ENCODE measurements around the gene THSD4. TPM values are rescaled to one million over a fixed set of nuclear protein-coding genes. Genes with fewer than 3 reads are reported as not detected.

The THSD4 gene
- total and polyA plus RNA-seq, 5 donors from 2014 or later = not detected

DNA sequence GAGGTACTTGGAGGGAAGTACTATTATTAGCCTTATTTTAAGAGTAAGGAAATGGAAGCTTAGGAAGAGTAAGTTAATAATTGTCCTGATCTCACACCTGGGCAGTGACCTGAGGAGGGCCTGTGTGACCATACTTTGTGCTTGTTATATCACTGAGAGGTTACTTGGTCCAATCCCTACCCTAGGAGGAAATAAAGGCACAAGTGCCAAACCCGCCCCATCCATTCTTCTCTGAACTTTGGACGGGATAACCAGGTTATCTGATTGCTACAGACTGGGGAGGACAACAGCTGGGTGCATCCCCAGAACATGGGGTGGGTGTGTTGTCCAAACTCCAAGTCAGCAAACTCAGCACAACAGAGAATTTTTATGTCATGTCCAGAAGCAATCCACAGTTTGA is 617.4 kb downstream of the THSD4 start:
- DNase-seq (no peak), ATAC-seq (ENCODE audit: low read depth in 2 of 2) (no peak)
- Histone ChIP-seq H3K27me3 (ENCODE audit: control insufficient read depth, insufficient read depth, low read length) (no peaks in the 10 kb centered on the region), H3K36me3 (ENCODE audit: control insufficient read depth, insufficient read depth, low read length) (no peaks in the 10 kb centered on the region), H3K4me1 (ENCODE audit: control insufficient read depth, insufficient read depth, low read length, poor library complexity, severe bottlenecking) (no peaks in the 10 kb centered on the region), H3K4me3 (ENCODE audit: low read depth, low read length) (no peak overlapping the region), H3K9me3 (ENCODE audit: control insufficient read depth in 2 of 2, low read length in 2 of 2) (no peaks in the 10 kb centered on the region), H3K27ac (ENCODE audit: insufficient read depth, low read length, poor library complexity, severe bottlenecking) (no peak overlapping the region)
- H3K4me3 Mint-ChIP-seq = no peak overlapping the region
- no peaks in the 10 kb centered on the region for H3K27me3 Mint-ChIP-seq
- H3K36me3 Mint-ChIP-seq = no peaks in the 10 kb centered on the region
- H3K9me3 Mint-ChIP-seq = no peaks in the 10 kb centered on the region
- H3K27ac Mint-ChIP-seq = no peak overlapping the region
- no peaks in the 10 kb centered on the region for H3K4me1 Mint-ChIP-seq

- H3K27ac ChIP-seq (ENCODE audit: insufficient read depth, low read length, poor library complexity, severe bottlenecking) = no peak overlapping the region
- no peaks in the 10 kb centered on the region for H3K9me3 ChIP-seq (ENCODE audit: control insufficient read depth in 2 of 2, low read length in 2 of 2)
- no peak for DNase-seq
- Mint-ChIP-seq H3K4me1 (no peaks in the 10 kb centered on the region), H3K27ac (no peak overlapping the region), H3K27me3 (no peaks in the 10 kb centered on the region), H3K4me3 (no peak overlapping the region), H3K9me3 (no peaks in the 10 kb centered on the region), H3K36me3 (no peaks in the 10 kb centered on the region)
- H3K4me1 ChIP-seq (ENCODE audit: control insufficient read depth, insufficient read depth, low read length, poor library complexity, severe bottlenecking) = no peaks in the 10 kb centered on the region
- ATAC-seq (ENCODE audit: low read depth in 2 of 2) = no peak
- no peaks in the 10 kb centered on the region for H3K27me3 ChIP-seq (ENCODE audit: control insufficient read depth, insufficient read depth, low read length)
- H3K36me3 ChIP-seq (ENCODE audit: control insufficient read depth, insufficient read depth, low read length) = no peaks in the 10 kb centered on the region
- H3K4me3 ChIP-seq (ENCODE audit: low read depth, low read length) = no peak overlapping the region
Measured at GRCh38 chr15:71733122-71733521, 617.9 kb downstream of the THSD4 start.

DNA sequence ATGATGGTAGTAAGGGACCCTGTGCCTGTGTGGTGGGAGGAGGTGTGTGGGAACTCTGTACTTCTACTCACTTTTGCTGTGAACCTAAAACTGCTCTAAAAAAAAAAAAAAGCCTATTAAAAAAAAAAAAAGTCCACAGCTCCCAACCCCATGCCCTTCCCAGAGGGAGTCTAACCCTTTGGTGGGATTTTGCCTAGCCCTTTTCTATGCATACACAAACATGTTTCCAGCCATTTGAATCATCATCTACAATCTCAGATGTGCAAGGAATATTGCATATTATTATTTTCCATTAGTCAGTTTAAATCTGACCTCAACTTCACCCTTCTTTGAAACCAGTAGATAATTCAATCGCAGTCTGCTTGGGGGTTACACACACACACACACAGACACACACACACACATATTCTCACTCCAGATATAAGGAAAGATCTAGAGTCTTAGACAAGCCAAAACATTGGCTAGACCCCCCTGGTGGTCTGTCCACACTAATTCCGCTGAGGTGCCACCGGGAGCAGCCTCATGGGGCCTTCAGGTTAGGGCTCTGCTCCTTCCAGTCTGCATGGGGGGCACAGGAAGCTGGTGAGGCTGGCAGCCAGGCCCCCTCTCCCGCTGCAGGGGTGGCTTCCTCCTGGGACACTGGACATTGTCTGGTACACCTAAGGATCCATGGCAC is 619.6 kb downstream of the THSD4 start:
- H3K27me3 Mint-ChIP-seq = peaks cover 9% of the 10 kb centered on the region

DNA sequence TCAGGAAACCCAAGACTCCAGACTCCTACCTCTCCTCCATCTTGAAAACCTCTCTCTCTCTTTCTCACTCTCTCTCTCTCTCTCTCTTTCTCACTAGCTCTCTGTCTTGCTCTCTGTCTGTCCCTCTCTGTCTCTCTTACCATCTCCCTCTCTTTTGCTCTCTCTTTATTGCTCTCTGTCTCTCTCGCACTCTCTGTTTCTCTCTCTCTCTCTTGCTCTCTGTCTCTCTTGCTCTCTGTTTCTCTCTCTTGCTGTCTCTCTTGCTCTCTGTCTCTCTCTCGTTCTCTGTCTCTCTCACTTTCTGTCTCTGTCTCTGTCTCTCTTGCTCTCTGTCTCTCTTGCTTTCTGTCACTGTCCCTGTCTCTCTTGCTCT is 620.1 kb downstream of the THSD4 start:
- no peaks in the 10 kb centered on the region for H3K4me1 ChIP-seq (ENCODE audit: control insufficient read depth, insufficient read depth, low read length, poor library complexity, severe bottlenecking)
- H3K27me3 Mint-ChIP-seq = peaks cover 9% of the 10 kb centered on the region

More for the DNA sequence above, 619.6 kb downstream of the THSD4 start:
- Mint-ChIP-seq H3K4me3 (no peak overlapping the region), H3K36me3 (no peaks in the 10 kb centered on the region), H3K9me3 (no peaks in the 10 kb centered on the region), H3K27ac (no peak overlapping the region), H3K4me1 (no peaks in the 10 kb centered on the region)
- no peaks in the 10 kb centered on the region for H3K36me3 ChIP-seq (ENCODE audit: control insufficient read depth, insufficient read depth, low read length)
- H3K27ac ChIP-seq (ENCODE audit: insufficient read depth, low read length, poor library complexity, severe bottlenecking) = no peak overlapping the region
- DNase-seq = no peak
- H3K9me3 ChIP-seq (ENCODE audit: control insufficient read depth in 2 of 2, low read length in 2 of 2) = no peaks in the 10 kb centered on the region
- ATAC-seq (ENCODE audit: low read depth in 2 of 2) = no peak
- no peak overlapping the region for H3K4me3 ChIP-seq (ENCODE audit: low read depth, low read length)
- no peaks in the 10 kb centered on the region for H3K27me3 ChIP-seq (ENCODE audit: control insufficient read depth, insufficient read depth, low read length)
- no peaks in the 10 kb centered on the region for H3K4me1 ChIP-seq (ENCODE audit: control insufficient read depth, insufficient read depth, low read length, poor library complexity, severe bottlenecking)

GRCh38 chr15:71736286-71736947 is 621.1 kb downstream of the THSD4 start:
- peaks cover 9% of the 10 kb centered on the region for H3K27me3 Mint-ChIP-seq
- no peaks in the 10 kb centered on the region for H3K9me3 Mint-ChIP-seq

More for the DNA sequence above, 620.1 kb downstream of the THSD4 start:
- DNase-seq (no peak), ATAC-seq (ENCODE audit: low read depth in 2 of 2) (no peak)
- no peaks in the 10 kb centered on the region for H3K9me3 ChIP-seq (ENCODE audit: control insufficient read depth in 2 of 2, low read length in 2 of 2)
- H3K4me1 Mint-ChIP-seq = no peaks in the 10 kb centered on the region
- no peaks in the 10 kb centered on the region for H3K9me3 Mint-ChIP-seq
- H3K36me3 ChIP-seq (ENCODE audit: control insufficient read depth, insufficient read depth, low read length) = no peaks in the 10 kb centered on the region
- H3K36me3 Mint-ChIP-seq = no peaks in the 10 kb centered on the region
- no peaks in the 10 kb centered on the region for H3K27me3 ChIP-seq (ENCODE audit: control insufficient read depth, insufficient read depth, low read length)
- H3K27ac ChIP-seq (ENCODE audit: insufficient read depth, low read length, poor library complexity, severe bottlenecking) = no peak overlapping the region
- no peak overlapping the region for H3K27ac Mint-ChIP-seq
- no peak overlapping the region for H3K4me3 Mint-ChIP-seq
- no peak overlapping the region for H3K4me3 ChIP-seq (ENCODE audit: low read depth, low read length)

GRCh38 chr15:71737761-71738160 is 622.5 kb downstream of the THSD4 start:
- H3K27ac Mint-ChIP-seq = no peak overlapping the region
- Histone ChIP-seq H3K4me3 (ENCODE audit: low read depth, low read length) (no peak overlapping the region), H3K27me3 (ENCODE audit: control insufficient read depth, insufficient read depth, low read length) (no peaks in the 10 kb centered on the region), H3K36me3 (ENCODE audit: control insufficient read depth, insufficient read depth, low read length) (no peaks in the 10 kb centered on the region), H3K9me3 (ENCODE audit: control insufficient read depth in 2 of 2, low read length in 2 of 2) (no peaks in the 10 kb centered on the region), H3K4me1 (ENCODE audit: control insufficient read depth, insufficient read depth, low read length, poor library complexity, severe bottlenecking) (no peaks in the 10 kb centered on the region), H3K27ac (ENCODE audit: insufficient read depth, low read length, poor library complexity, severe bottlenecking) (no peak overlapping the region)
- no peak overlapping the region for H3K4me3 Mint-ChIP-seq
- ATAC-seq (ENCODE audit: low read depth in 2 of 2) (no peak), DNase-seq (no peak)
- H3K36me3 Mint-ChIP-seq = no peaks in the 10 kb centered on the region
- H3K9me3 Mint-ChIP-seq = no peaks in the 10 kb centered on the region
- H3K4me1 Mint-ChIP-seq = no peaks in the 10 kb centered on the region
- peaks cover 18% of the 10 kb centered on the region for H3K27me3 Mint-ChIP-seq

More at GRCh38 chr15:71736286-71736947, 621.1 kb downstream of the THSD4 start:
- Histone ChIP-seq H3K27ac (ENCODE audit: insufficient read depth, low read length, poor library complexity, severe bottlenecking) (no peak overlapping the region), H3K4me1 (ENCODE audit: control insufficient read depth, insufficient read depth, low read length, poor library complexity, severe bottlenecking) (no peaks in the 10 kb centered on the region), H3K9me3 (ENCODE audit: control insufficient read depth in 2 of 2, low read length in 2 of 2) (no peaks in the 10 kb centered on the region), H3K36me3 (ENCODE audit: control insufficient read depth, insufficient read depth, low read length) (no peaks in the 10 kb centered on the region), H3K4me3 (ENCODE audit: low read depth, low read length) (no peak overlapping the region), H3K27me3 (ENCODE audit: control insufficient read depth, insufficient read depth, low read length) (no peaks in the 10 kb centered on the region)
- Mint-ChIP-seq H3K27ac (no peak overlapping the region), H3K4me3 (no peak overlapping the region), H3K4me1 (no peaks in the 10 kb centered on the region), H3K36me3 (no peaks in the 10 kb centered on the region)
- DNase-seq = no peak
- no peak for ATAC-seq (ENCODE audit: low read depth in 2 of 2)

GRCh38 chr15:71739355-71739754 is 624.1 kb downstream of the THSD4 start:
- H3K27ac Mint-ChIP-seq = no peak overlapping the region
- H3K9me3 Mint-ChIP-seq = no peaks in the 10 kb centered on the region
- H3K27me3 ChIP-seq (ENCODE audit: control insufficient read depth, insufficient read depth, low read length) = no peaks in the 10 kb centered on the region

GRCh38 chr15:71742964-71743363 is 627.7 kb downstream of the THSD4 start:
- H3K36me3 Mint-ChIP-seq = no peaks in the 10 kb centered on the region
- no peaks in the 10 kb centered on the region for H3K36me3 ChIP-seq (ENCODE audit: control insufficient read depth, insufficient read depth, low read length)
- DNase-seq (no peak), ATAC-seq (ENCODE audit: low read depth in 2 of 2) (no peak)
- no peak overlapping the region for H3K27ac ChIP-seq (ENCODE audit: insufficient read depth, low read length, poor library complexity, severe bottlenecking)
- H3K27ac Mint-ChIP-seq = no peak overlapping the region
- no peaks in the 10 kb centered on the region for H3K9me3 ChIP-seq (ENCODE audit: control insufficient read depth in 2 of 2, low read length in 2 of 2)
- H3K27me3 Mint-ChIP-seq = peaks cover 18% of the 10 kb centered on the region
- no peaks in the 10 kb centered on the region for H3K9me3 Mint-ChIP-seq
- no peak overlapping the region for H3K4me3 ChIP-seq (ENCODE audit: low read depth, low read length)
- peaks cover 3% of the 10 kb centered on the region for H3K27me3 ChIP-seq (ENCODE audit: control insufficient read depth, insufficient read depth, low read length)
- H3K4me1 ChIP-seq (ENCODE audit: control insufficient read depth, insufficient read depth, low read length, poor library complexity, severe bottlenecking) = no peaks in the 10 kb centered on the region
- no peak overlapping the region for H3K4me3 Mint-ChIP-seq
- H3K4me1 Mint-ChIP-seq = peaks cover 0 to 5% (median 2%) of the 10 kb centered on the region in 4 donors

More at GRCh38 chr15:71739355-71739754, 624.1 kb downstream of the THSD4 start:
- Histone ChIP-seq H3K27ac (ENCODE audit: insufficient read depth, low read length, poor library complexity, severe bottlenecking) (no peak overlapping the region), H3K9me3 (ENCODE audit: control insufficient read depth in 2 of 2, low read length in 2 of 2) (no peaks in the 10 kb centered on the region), H3K36me3 (ENCODE audit: control insufficient read depth, insufficient read depth, low read length) (no peaks in the 10 kb centered on the region), H3K4me3 (ENCODE audit: low read depth, low read length) (no peak overlapping the region), H3K4me1 (ENCODE audit: control insufficient read depth, insufficient read depth, low read length, poor library complexity, severe bottlenecking) (no peaks in the 10 kb centered on the region)
- Mint-ChIP-seq H3K4me3 (no peak overlapping the region), H3K4me1 (peaks cover 0 to 5% (median 2%) of the 10 kb centered on the region in 4 donors), H3K27me3 (peaks cover 18% of the 10 kb centered on the region), H3K36me3 (no peaks in the 10 kb centered on the region)
- no peak for ATAC-seq (ENCODE audit: low read depth in 2 of 2)
- DNase-seq = no peak
